DOHH2 (cell line): ENCODE results near the gene TICAM2.

Experiments
- H3F3A ChIP-seq: fragments of 200-600 bp; sonication (generic), shearing (Covaris generic); 2 replicates; pipeline ENCODE4 v1.6.0; 2016; ENCODE audit warnings: antibody characterized with exemption, mild to moderate bottlenecking; ENCODE audit not compliant: control insufficient read depth, insufficient read depth
- H3K27ac ChIP-seq: fragments of 200-600 bp; sonication (generic); 2 replicates; pipeline ENCODE4 v1.5.1; 2014; ENCODE audit warnings: low read depth, mild to moderate bottlenecking, low read length, moderate library complexity
- H3K27me3 ChIP-seq: fragments of 200-600 bp; sonication (generic); 2 replicates; pipeline ENCODE4 v1.6.1; 2014; ENCODE audit warnings: mild to moderate bottlenecking, low read length, mixed read lengths; ENCODE audit not compliant: control insufficient read depth
- H3K36me3 ChIP-seq: fragments of 200-600 bp; sonication (generic); 2 replicates; pipeline ENCODE4 v1.6.1; 2014; ENCODE audit warnings: mild to moderate bottlenecking, low read length, moderate library complexity, mixed read lengths; ENCODE audit not compliant: control insufficient read depth
- H3K4me1 ChIP-seq: fragments of 200-600 bp; sonication (generic); 2 replicates; pipeline ENCODE4 v1.6.1; 2014; ENCODE audit warnings: mild to moderate bottlenecking, low read length, mixed read lengths; ENCODE audit not compliant: control insufficient read depth
- H3K4me2 ChIP-seq: fragments of 200-600 bp; sonication (generic); 2 replicates; pipeline ENCODE4 v1.6.0; 2014; ENCODE audit warnings: mild to moderate bottlenecking, low read length, moderate library complexity
- H3K4me3 ChIP-seq: fragments of 200-600 bp; sonication (generic); 2 replicates; pipeline ENCODE4 v1.5.1; 2014; ENCODE audit warnings: mild to moderate bottlenecking, low read length, mixed read lengths
- H3K79me2 ChIP-seq: fragments of 200-600 bp; sonication (generic); 2 replicates; pipeline ENCODE4 v1.6.1; 2014; ENCODE audit warnings: mild to moderate bottlenecking, low read length, mixed read lengths; ENCODE audit not compliant: control insufficient read depth
- H3K9me2 ChIP-seq: fragments of 200-600 bp; sonication (generic); replicated peaks from 2 replicates; pipeline ENCODE4 v1.6.1; 2014; ENCODE audit warnings: mild to moderate bottlenecking, low read length, mixed read lengths; ENCODE audit not compliant: control insufficient read depth
- H3K9me3 ChIP-seq: fragments of 200-600 bp; sonication (generic); 2 replicates; pipeline ENCODE4 v1.6.1; 2014; ENCODE audit warnings: antibody characterized with exemption, low read length, mixed read lengths; ENCODE audit not compliant: control insufficient read depth, insufficient read depth
- H4K20me1 ChIP-seq: fragments of 200-600 bp; sonication (generic); 2 replicates; pipeline ENCODE4 v1.6.0; 2014; ENCODE audit warnings: low read depth, mild to moderate bottlenecking, antibody characterized with exemption, low read length, moderate library complexity; ENCODE audit not compliant: control insufficient read depth, insufficient read depth
- EZH2phosphoT487 ChIP-seq: fragments of 200-600 bp; sonication (generic); IDR thresholded peaks from 2 replicates; pipeline ENCODE4 v1.6.1; 2017; ENCODE audit warnings: borderline replicate concordance, mild to moderate bottlenecking, antibody characterized with exemption, low read length, moderate library complexity, mixed read lengths
- TF ChIP-seq, protein P1 (sequence below): fragments of 200-600 bp; sonication (generic); IDR thresholded peaks from one replicate; pipeline ENCODE4 v1.5.1; 2014; ENCODE audit warnings: antibody characterized with exemption, mild to moderate bottlenecking, low read depth, low read length; ENCODE audit not compliant: poor library complexity, severe bottlenecking

Gene TICAM2

DNA sequence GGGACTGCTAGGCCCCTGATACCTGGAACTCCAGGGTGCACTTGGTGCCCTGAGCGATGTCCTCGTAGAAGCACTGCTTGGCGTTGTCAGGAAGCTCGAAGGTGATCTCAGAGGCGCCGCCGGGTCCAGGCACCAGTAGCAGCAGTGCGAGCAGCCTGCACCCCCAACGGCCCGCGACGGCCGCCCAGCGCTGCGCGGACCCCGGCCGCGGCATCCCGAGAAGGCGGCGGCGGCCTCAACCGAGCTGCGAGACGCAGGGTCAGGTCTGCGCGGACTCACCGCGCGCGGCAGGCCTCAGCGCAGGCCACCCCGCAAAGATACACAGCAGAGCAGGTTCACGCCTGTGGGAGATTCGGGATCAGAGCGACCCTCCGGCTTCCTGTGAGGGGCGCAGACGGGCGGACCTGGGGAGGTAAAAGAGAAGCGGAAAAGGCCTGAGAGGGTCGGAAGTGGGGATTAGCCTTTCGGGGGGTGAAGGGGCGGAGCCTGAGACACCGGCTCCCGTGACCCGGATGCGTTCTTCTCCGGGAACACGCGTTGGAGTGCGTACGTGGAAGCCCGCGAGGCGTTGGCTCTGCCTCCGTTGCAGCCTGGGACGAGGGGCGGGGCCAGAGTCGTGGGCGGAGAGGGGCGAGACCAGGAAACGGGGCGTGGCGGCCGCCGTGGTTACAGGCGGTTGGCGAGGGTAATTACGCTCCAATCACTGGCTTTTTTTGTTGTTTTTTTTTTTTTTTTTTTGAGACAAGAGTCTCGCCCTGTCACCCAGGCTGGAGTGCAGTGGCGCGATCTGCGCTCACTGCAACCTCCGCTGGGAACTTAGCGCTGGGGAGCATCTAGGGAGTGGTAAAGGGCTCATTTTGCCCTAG, 23.5 kb upstream of the TICAM2 start, which contains the start of gene TMED7:
Gene TMED7, minus strand, starts transcription at position 458 of the 866 bp plus-strand sequence. Its CDS starts 244 bp downstream, at position 214.
- Histone ChIP-seq H3K36me3 (peaks cover 48% of the 10 kb centered on the region), H3K27me3 (no peaks in the 10 kb centered on the region), H3K4me2 (peak within 1 kb of the TSS; percentile 94), H3K4me1 (peaks cover 38% of the 10 kb centered on the region), H3K4me3 (peak within 1 kb of the TSS; percentile 97), H4K20me1 (peaks cover 16% of the 10 kb centered on the region; the same call in 1 of the 2 replicates), H3F3A (no peaks in the 10 kb centered on the region), H3K79me2 (peaks cover 55% of the 10 kb centered on the region), H3K9me3 (peaks cover 7% of the 10 kb centered on the region; the same call in 1 of the 2 replicates), H3K9me2 (no peaks in the 10 kb centered on the region), H3K27ac (peak within 1 kb of the TSS; percentile 57)
- no peak for TF ChIP-seq EZH2phosphoT487
- TF ChIP-seq, protein P1, sequence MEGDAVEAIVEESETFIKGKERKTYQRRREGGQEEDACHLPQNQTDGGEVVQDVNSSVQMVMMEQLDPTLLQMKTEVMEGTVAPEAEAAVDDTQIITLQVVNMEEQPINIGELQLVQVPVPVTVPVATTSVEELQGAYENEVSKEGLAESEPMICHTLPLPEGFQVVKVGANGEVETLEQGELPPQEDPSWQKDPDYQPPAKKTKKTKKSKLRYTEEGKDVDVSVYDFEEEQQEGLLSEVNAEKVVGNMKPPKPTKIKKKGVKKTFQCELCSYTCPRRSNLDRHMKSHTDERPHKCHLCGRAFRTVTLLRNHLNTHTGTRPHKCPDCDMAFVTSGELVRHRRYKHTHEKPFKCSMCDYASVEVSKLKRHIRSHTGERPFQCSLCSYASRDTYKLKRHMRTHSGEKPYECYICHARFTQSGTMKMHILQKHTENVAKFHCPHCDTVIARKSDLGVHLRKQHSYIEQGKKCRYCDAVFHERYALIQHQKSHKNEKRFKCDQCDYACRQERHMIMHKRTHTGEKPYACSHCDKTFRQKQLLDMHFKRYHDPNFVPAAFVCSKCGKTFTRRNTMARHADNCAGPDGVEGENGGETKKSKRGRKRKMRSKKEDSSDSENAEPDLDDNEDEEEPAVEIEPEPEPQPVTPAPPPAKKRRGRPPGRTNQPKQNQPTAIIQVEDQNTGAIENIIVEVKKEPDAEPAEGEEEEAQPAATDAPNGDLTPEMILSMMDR, result no peak

DNA sequence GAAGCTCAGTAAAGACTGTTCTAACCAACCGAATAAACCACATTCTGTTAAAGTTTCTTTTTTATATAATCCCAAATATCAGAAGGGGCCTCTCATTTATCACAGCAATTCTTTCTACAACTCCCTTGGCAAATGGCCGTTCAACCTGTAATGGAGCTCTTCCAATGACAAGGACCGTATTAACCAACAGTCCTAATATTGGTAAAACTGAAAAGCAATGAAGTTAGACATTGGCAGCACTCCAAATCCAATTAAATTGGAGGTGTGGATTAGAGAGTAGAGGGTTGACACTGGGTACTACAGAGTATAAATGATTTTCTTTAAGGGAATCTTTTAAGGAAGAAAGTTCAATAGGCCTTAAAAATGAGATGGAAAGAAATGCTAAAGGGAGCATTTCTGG, 22.7 kb upstream of the TICAM2 start:
- H3K9me2 ChIP-seq, result no peaks in the 10 kb centered on the region
- TF ChIP-seq EZH2phosphoT487, result no peak
- TF ChIP-seq, protein P1, result no peak
- H3K36me3 ChIP-seq, result peaks cover 56% of the 10 kb centered on the region
- H3K4me1 ChIP-seq, result peaks cover 38% of the 10 kb centered on the region
- no peak overlapping the region for H3K27ac ChIP-seq
- H3K27me3 ChIP-seq, result no peaks in the 10 kb centered on the region
- no peaks in the 10 kb centered on the region for H3F3A ChIP-seq
- H4K20me1 ChIP-seq, result peaks cover 16% of the 10 kb centered on the region; the same call in 1 of the 2 replicates
- peaks cover 63% of the 10 kb centered on the region for H3K79me2 ChIP-seq
- peak overlapping the region; percentile 97 for H3K4me3 ChIP-seq
- H3K9me3 ChIP-seq, result peaks cover 7% of the 10 kb centered on the region; the same call in 1 of the 2 replicates
- H3K4me2 ChIP-seq, result peak overlapping the region; percentile 94

DNA sequence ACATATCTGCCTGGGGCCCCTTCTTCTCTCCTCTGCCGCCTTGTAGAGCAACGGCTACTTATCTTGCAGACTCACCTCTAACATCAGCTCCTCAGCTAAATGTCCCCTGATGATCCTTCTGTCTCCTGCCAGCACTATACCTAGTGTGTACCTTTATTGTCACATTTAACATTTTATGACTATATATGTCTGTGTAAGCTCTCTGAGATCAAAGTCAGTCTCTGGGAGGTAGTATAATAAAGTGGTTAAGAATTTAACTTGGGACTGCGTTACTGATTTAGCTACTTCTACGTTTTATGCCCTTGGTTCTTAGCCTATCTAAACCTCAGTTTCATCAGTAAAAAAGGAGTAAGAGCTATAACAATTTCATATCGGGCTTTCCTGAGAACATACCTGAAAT, 21.4 kb upstream of the TICAM2 start:
- Histone ChIP-seq H3F3A (no peaks in the 10 kb centered on the region), H3K9me3 (peaks cover 7% of the 10 kb centered on the region; the same call in 1 of the 2 replicates), H3K36me3 (peaks cover 69% of the 10 kb centered on the region), H3K79me2 (peaks cover 70% of the 10 kb centered on the region), H4K20me1 (peaks cover 16% of the 10 kb centered on the region; the same call in 1 of the 2 replicates), H3K4me3 (peak overlapping the region; percentile 97), H3K27ac (no peak overlapping the region), H3K4me1 (peaks cover 38% of the 10 kb centered on the region), H3K4me2 (peak overlapping the region; percentile 94), H3K9me2 (no peaks in the 10 kb centered on the region), H3K27me3 (no peaks in the 10 kb centered on the region)
- TF ChIP-seq, protein P1, result no peak
- TF ChIP-seq EZH2phosphoT487, result no peak
